Glutamatergic neuron (in vitro differentiated cells): ENCODE results near the gene LCE1E. TPM values are rescaled to one million over a fixed set of nuclear protein-coding genes. Genes with fewer than 3 reads are reported as not detected.

ENCODE experiments used
- DNase-seq: peaks from one replicate; pipeline ENCODE4 v3.0.0; 2022
- H3K27ac Mint-ChIP-seq: one replicate; pipeline ENCODE4 v1.8.0; 2020; ENCODE audit warnings: mild to moderate bottlenecking, mixed read lengths, inconsistent platforms; ENCODE audit not compliant: unreplicated experiment
- H3K27me3 Mint-ChIP-seq: one replicate; pipeline ENCODE4 v1.8.0; 2020; ENCODE audit warnings: mild to moderate bottlenecking, moderate library complexity, mixed read lengths, inconsistent platforms; ENCODE audit not compliant: unreplicated experiment
- H3K36me3 Mint-ChIP-seq: one replicate; pipeline ENCODE4 v1.8.0; 2020; ENCODE audit warnings: mild to moderate bottlenecking, mixed read lengths, inconsistent platforms; ENCODE audit not compliant: unreplicated experiment
- H3K4me1 Mint-ChIP-seq: one replicate; pipeline ENCODE4 v1.8.0; 2020; ENCODE audit warnings: mild to moderate bottlenecking, low read depth, mixed read lengths, inconsistent platforms; ENCODE audit not compliant: unreplicated experiment
- H3K4me3 Mint-ChIP-seq: one replicate; pipeline ENCODE4 v1.8.0; 2020; ENCODE audit warnings: mild to moderate bottlenecking, mixed read lengths, inconsistent platforms; ENCODE audit not compliant: unreplicated experiment
- H3K9me3 Mint-ChIP-seq: one replicate; pipeline ENCODE4 v1.8.0; 2020; ENCODE audit warnings: mild to moderate bottlenecking, moderate library complexity, mixed read lengths, inconsistent platforms; ENCODE audit not compliant: unreplicated experiment
- total RNA-seq: library from RNA; stranded (reverse); fragmentation: NEBNext Ultra II Directional; extraction: Animal tissue kit (Norgen Biotek cat#: 25700); gene quantifications from one replicate; pipeline ENCODE4 v1.2.1, GENCODE V29; 2021; ENCODE audit not compliant: unreplicated experiment
- TF ChIP-seq, protein P1 (sequence below): fragments of 200-600 bp; sonication (generic); IDR thresholded peaks from one replicate; pipeline ENCODE4 v1.5.0; 2021; ENCODE audit not compliant: partially characterized antibody, unreplicated experiment

The LCE1E gene
- total RNA-seq, 1 donor from 2014 or later = not detected

- DNase-seq = no peak
- H3K27me3 Mint-ChIP-seq = no peaks in the 10 kb centered on the region
- H3K4me3 Mint-ChIP-seq = no peak overlapping the region
- TF ChIP-seq, protein P1, sequence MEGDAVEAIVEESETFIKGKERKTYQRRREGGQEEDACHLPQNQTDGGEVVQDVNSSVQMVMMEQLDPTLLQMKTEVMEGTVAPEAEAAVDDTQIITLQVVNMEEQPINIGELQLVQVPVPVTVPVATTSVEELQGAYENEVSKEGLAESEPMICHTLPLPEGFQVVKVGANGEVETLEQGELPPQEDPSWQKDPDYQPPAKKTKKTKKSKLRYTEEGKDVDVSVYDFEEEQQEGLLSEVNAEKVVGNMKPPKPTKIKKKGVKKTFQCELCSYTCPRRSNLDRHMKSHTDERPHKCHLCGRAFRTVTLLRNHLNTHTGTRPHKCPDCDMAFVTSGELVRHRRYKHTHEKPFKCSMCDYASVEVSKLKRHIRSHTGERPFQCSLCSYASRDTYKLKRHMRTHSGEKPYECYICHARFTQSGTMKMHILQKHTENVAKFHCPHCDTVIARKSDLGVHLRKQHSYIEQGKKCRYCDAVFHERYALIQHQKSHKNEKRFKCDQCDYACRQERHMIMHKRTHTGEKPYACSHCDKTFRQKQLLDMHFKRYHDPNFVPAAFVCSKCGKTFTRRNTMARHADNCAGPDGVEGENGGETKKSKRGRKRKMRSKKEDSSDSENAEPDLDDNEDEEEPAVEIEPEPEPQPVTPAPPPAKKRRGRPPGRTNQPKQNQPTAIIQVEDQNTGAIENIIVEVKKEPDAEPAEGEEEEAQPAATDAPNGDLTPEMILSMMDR = no peak
- no peaks in the 10 kb centered on the region for H3K4me1 Mint-ChIP-seq
- H3K36me3 Mint-ChIP-seq = no peaks in the 10 kb centered on the region
- H3K27ac Mint-ChIP-seq = no peak overlapping the region
- peaks cover 2% of the 10 kb centered on the region for H3K9me3 Mint-ChIP-seq
These were observed 38.9 kb downstream of the LCE1E start for GRCh38 chr1:152824964-152825363.

- H3K36me3 Mint-ChIP-seq = no peaks in the 10 kb centered on the region
- H3K4me3 Mint-ChIP-seq = no peak within 1 kb of the TSS
- DNase-seq = no peak
- TF ChIP-seq, protein P1 = no peak
- H3K27me3 Mint-ChIP-seq = peaks cover 4% of the 10 kb centered on the region
- no peak within 1 kb of the TSS for H3K27ac Mint-ChIP-seq
- H3K4me1 Mint-ChIP-seq = no peaks in the 10 kb centered on the region
- peaks cover 7% of the 10 kb centered on the region for H3K9me3 Mint-ChIP-seq
These were observed 41.1 kb downstream of the LCE1E start, which contains the start of gene LCE1A for GRCh38 chr1:152827173-152827572. Gene LCE1A (plus strand): TSS chr1:152827473. CDS start chr1:152827473, 0 bp downstream.

GRCh38 chr1:152836870-152837269 is 50.8 kb downstream of the LCE1E start:
- DNase-seq = no peak
- H3K27ac Mint-ChIP-seq = no peak overlapping the region
- no peak overlapping the region for H3K4me3 Mint-ChIP-seq
- H3K27me3 Mint-ChIP-seq = no peaks in the 10 kb centered on the region
- H3K9me3 Mint-ChIP-seq = peaks cover 4% of the 10 kb centered on the region
- H3K4me1 Mint-ChIP-seq = no peaks in the 10 kb centered on the region
- TF ChIP-seq, protein P1 = no peak
- H3K36me3 Mint-ChIP-seq = no peaks in the 10 kb centered on the region

Other genes starting within 250 kb of the LCE1E start
- gene LCE3E, start 219.5 kb upstream of the LCE1E start, total RNA-seq = not detected
- gene LCE3D, start 205.7 kb upstream of the LCE1E start, total RNA-seq = not detected
- gene LCE3C, start 186.0 kb upstream of the LCE1E start, total RNA-seq = not detected
- not detected for gene LCE3B, start 172.4 kb upstream of the LCE1E start, total RNA-seq
- not detected for gene LCE3A, start 163.2 kb upstream of the LCE1E start, total RNA-seq
- gene LCE2D, start 122.9 kb upstream of the LCE1E start, total RNA-seq = not detected
- gene LCE2C, start 111.0 kb upstream of the LCE1E start, total RNA-seq = not detected
- not detected for gene LCE2B, start 100.1 kb upstream of the LCE1E start, total RNA-seq
- not detected for gene LCE2A, start 87.9 kb upstream of the LCE1E start, total RNA-seq
- gene LCE4A, start 78.1 kb upstream of the LCE1E start, total RNA-seq = not detected
- not detected for gene KPRP, start 28.2 kb upstream of the LCE1E start, total RNA-seq
- not detected for gene LCE1F, start 11.1 kb upstream of the LCE1E start, total RNA-seq
- not detected for gene LCE1D, start 10.5 kb downstream of the LCE1E start, total RNA-seq
- gene LCE1C, start 20.4 kb downstream of the LCE1E start, total RNA-seq = not detected
- gene LCE1B, start 25.7 kb downstream of the LCE1E start, total RNA-seq = not detected
- not detected for gene LCE1A, start 41.2 kb downstream of the LCE1E start, total RNA-seq
- gene LCE6A, start 56.6 kb downstream of the LCE1E start, total RNA-seq = not detected
- not detected for gene LCE7A, start 73.7 kb downstream of the LCE1E start, total RNA-seq
- not detected for gene SMCP, start 92.1 kb downstream of the LCE1E start, total RNA-seq
- gene IVL, start 122.3 kb downstream of the LCE1E start, total RNA-seq = not detected
- gene SPRR5, start 160.9 kb downstream of the LCE1E start, total RNA-seq = not detected
- not detected for gene SPRR4, start 184.4 kb downstream of the LCE1E start, total RNA-seq
- not detected for gene SPRR1A, start 197.8 kb downstream of the LCE1E start, total RNA-seq
- not detected for gene SPRR3, start 215.5 kb downstream of the LCE1E start, total RNA-seq
- not detected for gene SPRR1B, start 244.9 kb downstream of the LCE1E start, total RNA-seq